Lung microvascular endothelial cell (primary cell): Measurements from ENCODE around the gene TMEM167B. TPM values are rescaled to one million over a fixed set of nuclear protein-coding genes. Genes with fewer than 3 reads are reported as not detected.
A peak's percentile ranks its signal among the peaks of the same experiment; 100 is the strongest.

Experiments
- DNase-seq, 2 donors: peaks; one replicate each; pipeline versions ENCODE4 v3.0.0 to v3.0.0-alpha.2; 2010; ENCODE audit warnings: low read depth in 2 of 2
- total RNA-seq: library from RNA; depleted of rRNA; stranded (reverse); fragments of >200 nt; gene quantifications from 2 replicates; pipeline ENCODE4 v1.2.1, GENCODE V29; 2014

The TMEM167B gene
- total RNA-seq, 1 donor from 2014 or later = 22.6 TPM

- peak in 1 of 2 donors; percentile 39 for DNase-seq
These were observed 10.0 kb upstream of the TMEM167B start for GRCh38 chr1:109080441-109081082.

- DNase-seq = no peak
These were observed 7.1 kb upstream of the TMEM167B start for GRCh38 chr1:109083501-109083900.

DNA sequence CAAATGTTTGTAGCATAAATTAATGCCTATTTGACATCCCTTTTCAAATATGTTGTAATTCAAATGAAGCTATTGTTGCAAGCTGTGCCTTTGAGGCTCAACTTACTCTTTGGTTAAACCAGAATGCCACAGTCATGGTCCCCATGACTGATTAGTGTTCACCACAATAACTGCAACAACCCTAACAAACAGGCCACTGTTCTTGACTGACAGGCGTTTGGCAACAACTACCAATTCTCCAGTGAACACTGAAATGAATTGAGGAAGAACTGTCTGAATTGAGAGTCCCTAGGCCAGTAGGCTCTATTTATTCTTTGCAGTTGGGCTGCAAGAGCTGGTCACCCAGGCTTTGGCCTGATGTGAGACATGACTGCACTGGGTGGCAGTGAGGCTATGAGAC, 6.6 kb upstream of the TMEM167B start:
- DNase-seq = no peak

- DNase-seq = peak in 1 of 2 donors; percentile 3
These were observed 5.7 kb upstream of the TMEM167B start for GRCh38 chr1:109084563-109085517.

DNA sequence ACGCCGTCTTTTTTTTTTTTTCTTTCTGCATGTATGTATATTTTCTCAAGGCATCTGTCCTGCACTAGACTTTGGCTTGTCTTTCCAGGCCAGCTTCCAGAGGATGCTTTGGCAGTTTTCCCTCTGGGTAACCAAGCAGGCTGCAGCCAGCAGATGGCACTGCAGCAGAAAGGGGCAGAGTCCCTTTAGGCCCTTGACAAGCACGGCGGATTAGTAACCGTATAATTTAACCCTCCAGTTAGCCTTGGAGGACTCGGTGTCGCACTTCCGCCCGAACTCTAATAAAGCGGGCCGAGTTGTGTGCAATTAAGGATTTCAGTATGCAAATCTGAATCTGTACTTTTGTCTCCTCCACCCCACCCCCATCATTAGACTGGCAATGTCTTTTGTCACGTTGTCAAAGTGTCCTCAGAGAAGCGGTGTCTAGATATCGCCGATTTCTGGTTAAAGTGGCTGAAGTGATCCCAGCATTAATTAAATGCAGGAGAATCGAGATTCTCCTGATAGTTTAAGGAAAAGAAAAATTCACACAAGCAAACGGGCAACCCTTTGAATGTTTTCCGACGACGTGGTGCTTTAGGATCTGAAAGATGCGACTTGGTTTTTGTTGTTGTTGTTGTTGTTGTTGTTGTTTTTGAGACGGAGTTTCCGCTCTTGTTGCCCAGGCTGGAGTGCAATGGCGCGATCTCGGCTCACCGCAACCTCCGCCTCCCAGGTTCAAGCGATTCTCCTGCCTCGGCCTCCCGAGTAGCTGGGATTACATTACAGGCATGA, 1.1 kb upstream of the TMEM167B start:
- DNase-seq = peak; percentile 16 to 61

GRCh38 chr1:109091078-109091838, 694 bp downstream of the TMEM167B start:
- peak; percentile 52 to 56 for DNase-seq

DNA sequence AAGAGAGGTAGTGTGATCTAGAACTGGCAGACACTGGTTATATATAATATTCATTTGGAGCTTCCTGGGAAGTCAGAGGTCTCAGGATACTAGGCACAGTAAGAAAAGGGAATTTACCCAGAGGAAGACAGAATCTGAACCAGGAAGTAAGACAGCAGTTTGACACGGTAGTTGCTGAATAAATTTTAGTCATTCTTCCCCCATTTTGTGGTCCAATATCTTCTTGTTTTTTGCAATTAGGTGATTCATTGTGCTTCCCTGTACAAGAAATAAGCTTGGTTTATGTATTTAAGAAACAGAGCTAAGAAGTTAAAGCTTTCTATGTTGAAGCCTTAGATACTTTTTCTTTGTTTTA, 1.3 kb downstream of the TMEM167B start:
- peak in 1 of 2 donors; percentile 52 for DNase-seq

- DNase-seq = peak in 1 of 2 donors; percentile 10
These were observed 3.8 kb downstream of the TMEM167B start for GRCh38 chr1:109094377-109094803.

- no peak for DNase-seq
These were observed 4.3 kb downstream of the TMEM167B start for GRCh38 chr1:109094871-109095270.

DNA sequence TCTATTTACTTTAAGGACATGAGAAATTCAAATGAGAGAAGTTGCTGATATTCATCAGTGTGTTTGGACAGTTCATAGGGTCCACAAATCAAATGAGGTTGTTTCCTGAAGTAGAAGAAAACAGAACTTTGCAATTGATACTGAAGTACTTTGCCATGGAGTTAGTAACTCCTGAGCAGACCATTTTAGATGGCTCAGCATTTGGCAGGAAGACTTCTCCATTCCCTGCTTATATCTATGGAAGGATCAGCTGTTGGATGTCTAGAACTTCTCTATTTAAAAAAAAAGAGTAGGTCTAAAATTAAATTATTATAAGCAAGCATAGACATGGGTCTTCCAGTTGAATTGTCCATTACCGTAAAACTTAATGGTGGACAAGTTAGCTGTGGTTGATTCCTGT, 5.1 kb downstream of the TMEM167B start:
- DNase-seq = no peak

DNA sequence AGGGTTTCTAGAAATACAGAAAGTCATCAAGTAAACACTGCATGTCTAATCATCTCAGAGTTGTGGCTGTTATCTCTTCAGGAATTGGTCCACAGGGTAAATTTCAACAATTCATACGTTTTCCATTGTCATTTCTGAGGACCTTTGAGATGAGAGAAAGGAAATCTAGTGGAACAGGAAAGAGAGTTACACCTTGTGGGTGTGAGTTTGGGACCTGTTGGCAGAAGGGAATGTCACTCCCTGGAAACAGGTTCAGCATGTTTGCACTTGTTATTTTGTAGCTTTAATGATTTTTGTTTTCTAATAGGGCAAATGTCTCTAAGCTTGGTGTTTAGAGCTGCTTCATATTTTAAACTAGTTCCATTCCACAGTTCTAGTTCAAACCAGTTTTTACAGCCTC, 5.6 kb downstream of the TMEM167B start:
- no peak for DNase-seq

DNA sequence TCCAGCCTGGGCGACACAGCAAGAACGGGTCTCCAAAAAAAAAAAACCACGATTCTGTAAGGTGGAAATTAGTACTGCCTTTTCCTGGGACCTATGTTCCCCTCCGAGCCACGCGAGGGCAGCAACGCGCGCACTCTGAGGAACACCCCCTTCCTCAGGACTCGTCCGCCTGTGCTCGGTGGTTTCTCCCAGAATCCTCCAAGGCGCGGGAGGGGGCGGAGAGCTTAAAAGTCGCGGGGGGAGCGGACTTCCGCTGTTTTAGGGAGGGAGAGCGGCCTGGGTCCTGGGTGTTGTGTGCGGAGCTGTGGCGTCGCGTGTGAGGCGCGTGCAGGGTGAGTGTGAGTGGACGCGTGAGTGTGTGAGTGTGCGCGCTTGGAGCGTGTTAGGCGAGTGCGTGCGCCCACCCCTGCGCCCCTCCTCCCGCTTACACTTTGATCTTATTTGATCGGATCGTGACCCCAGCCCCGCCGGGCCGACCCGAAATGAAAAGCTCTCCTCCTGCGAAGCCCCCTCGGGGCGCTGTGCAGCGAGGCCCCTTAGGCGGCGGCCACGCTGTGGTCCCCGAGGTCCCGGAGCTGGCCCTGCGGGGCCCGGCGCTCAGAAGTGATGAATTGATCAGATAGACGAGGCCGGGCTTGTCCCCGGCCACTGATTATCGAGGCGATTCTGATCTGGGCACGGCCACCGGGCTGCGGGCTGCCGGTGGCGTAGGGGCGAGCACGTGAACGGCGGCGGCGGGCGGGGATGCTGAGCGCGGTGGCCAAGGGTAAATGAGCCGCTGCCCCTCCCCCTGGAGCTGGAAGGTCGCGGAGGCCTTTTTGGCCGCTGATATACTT, 9.6 kb downstream of the TMEM167B start:
- peak; percentile 90 to 98 for DNase-seq

DNA sequence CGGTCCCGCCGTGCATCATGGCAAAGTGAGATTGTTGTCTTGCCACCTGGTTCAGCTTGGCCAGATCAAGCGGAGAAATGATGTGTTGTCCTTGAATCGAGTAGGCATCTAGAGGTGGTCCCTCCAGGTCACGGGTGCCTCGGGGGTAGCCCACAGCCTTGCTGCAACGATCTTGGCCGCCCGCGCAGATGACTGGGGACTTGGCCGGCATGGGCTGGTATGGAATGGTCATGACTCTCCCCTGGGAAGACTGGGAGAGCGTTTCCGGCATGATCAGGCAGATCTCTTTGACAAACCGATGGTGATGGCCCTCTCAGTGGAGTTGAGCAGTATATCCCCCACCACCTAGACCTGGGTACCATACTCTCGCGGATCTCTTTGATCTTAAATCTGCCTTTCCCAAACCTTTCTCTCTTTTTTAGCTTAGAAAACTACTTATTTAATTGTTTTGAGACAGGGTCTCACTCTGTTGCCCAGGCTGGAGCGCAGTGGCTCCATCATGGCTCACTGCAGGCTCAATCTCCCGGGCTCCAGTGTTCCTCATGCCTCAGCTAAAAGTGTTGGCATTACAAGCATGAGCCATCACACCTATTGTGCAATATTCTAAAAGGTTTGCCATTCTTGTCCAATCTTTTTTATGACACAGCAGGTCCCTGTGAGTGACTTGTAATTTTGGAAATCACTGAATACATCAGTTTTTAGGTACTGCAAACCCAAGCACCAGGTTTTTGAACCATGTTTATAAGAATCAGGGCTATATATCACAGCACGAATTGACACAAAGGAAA, 14.0 kb downstream of the TMEM167B start:
- DNase-seq = no peak

GRCh38 chr1:109105881-109106280, 15.3 kb downstream of the TMEM167B start:
- no peak for DNase-seq

GRCh38 chr1:109107785-109108184, 17.2 kb downstream of the TMEM167B start:
- DNase-seq = no peak

GRCh38 chr1:109109906-109110305, 19.3 kb downstream of the TMEM167B start:
- no peak for DNase-seq

- DNase-seq = no peak
These were observed 21.0 kb downstream of the TMEM167B start for GRCh38 chr1:109111386-109112055.

- DNase-seq = peak; percentile 54 to 57
These were observed 21.6 kb downstream of the TMEM167B start for GRCh38 chr1:109112056-109112651.
